H1 (cell line): ENCODE results near the gene CAPZA2. TPM values are rescaled to one million over a fixed set of nuclear protein-coding genes. Genes with fewer than 3 reads are reported as not detected.

Experiments
- CTCF ChIA-PET: fragments of 300-600 bp; sonication (Branson Sonifier 250); formaldehyde crosslinking; loops from one replicate; lab custom pipeline; 2021; ENCODE audit not compliant: partially characterized antibody; lab: Charles Lee
- POLR2A ChIA-PET: fragments of 300-600 bp; sonication (Branson Sonifier 250); formaldehyde crosslinking; loops from one replicate; lab custom pipeline; 2021; ENCODE audit warnings: inconsistent platforms; ENCODE audit not compliant: partially characterized antibody; lab: Charles Lee
- DNase-seq, 2 experiments: peaks; one replicate each; pipeline versions ENCODE4 v3.0.0 to v3.0.0-alpha.2; 2010 to 2022; ENCODE audit warnings: low spot score in 2 of 2, low read depth in 1 of 2, mixed read lengths in 1 of 2
- FAIRE-seq: peaks from 2 replicates; lab custom pipeline; 2011; peaks lifted over from hg19 to GRCh38; lab: Jason Lieb, UNC
- H2AFZ ChIP-seq: 2 replicates; pipeline ENCODE4 v1.8.1; 2012; ENCODE audit warnings: low read length, inconsistent platforms
- H2AK5ac ChIP-seq: 2 replicates; pipeline ENCODE4 v1.6.1; 2013; ENCODE audit warnings: low read depth, low read length
- H2BK120ac ChIP-seq: replicated peaks from 2 replicates; pipeline ENCODE3; 2013; ENCODE audit warnings: low read depth, low read length, inconsistent platforms
- H2BK12ac ChIP-seq: 2 replicates; pipeline ENCODE4 v1.6.1; 2013; ENCODE audit warnings: low read depth, low read length
- H2BK15ac ChIP-seq: 2 replicates; pipeline ENCODE4 v1.6.1; 2013; ENCODE audit warnings: low read length
- H2BK20ac ChIP-seq: 2 replicates; pipeline ENCODE4 v1.6.1; 2013; ENCODE audit warnings: low read length
- H2BK5ac ChIP-seq: 2 replicates; pipeline ENCODE4 v1.6.1; 2013; ENCODE audit warnings: low read depth, low read length
- H3K14ac ChIP-seq: 2 replicates; pipeline ENCODE4 v1.6.1; 2013; ENCODE audit warnings: inconsistent platforms; ENCODE audit not compliant: insufficient read length
- H3K18ac ChIP-seq: 2 replicates; pipeline ENCODE4 v1.6.1; 2013; ENCODE audit warnings: low read length; ENCODE audit errors: extremely low read depth
- H3K23ac ChIP-seq: 2 replicates; pipeline ENCODE4 v1.6.1; 2013; ENCODE audit warnings: inconsistent platforms; ENCODE audit not compliant: insufficient read length
- H3K23me2 ChIP-seq: 2 replicates; pipeline ENCODE4 v1.6.1; 2013; ENCODE audit warnings: low read depth, low read length
- H3K27ac ChIP-seq: 2 replicates; pipeline ENCODE4 v1.6.1; 2011; ENCODE audit warnings: low read depth, low read length, inconsistent platforms
- H3K27me3 ChIP-seq, 4 experiments: replicated peaks in 1 of 4; 1 replicate in 1 of 4; 2 replicates in 3 of 4; pipeline versions ENCODE4 v1.6.1 to v1.8.1; 2011 to 2013; ENCODE audit warnings: low read length in 3 of 4, mild to moderate bottlenecking in 3 of 4, inconsistent platforms in 2 of 4, mixed read lengths in 2 of 4, moderate library complexity in 1 of 4; ENCODE audit not compliant: control insufficient read depth in 3 of 4, insufficient read depth in 3 of 4; ENCODE audit errors: extremely low read depth in 1 of 4
- H3K36me3 ChIP-seq, 4 experiments: 2 replicates each; pipeline versions ENCODE4 v1.6.1 to v1.8.1; 2011 to 2013; ENCODE audit warnings: mild to moderate bottlenecking in 4 of 4, low read length in 3 of 4, moderate library complexity in 2 of 4, control low read depth in 1 of 4, inconsistent platforms in 1 of 4; ENCODE audit not compliant: insufficient read depth in 4 of 4, control insufficient read depth in 2 of 4
- H3K4ac ChIP-seq: replicated peaks from 2 replicates; pipeline ENCODE3; 2013; ENCODE audit warnings: low read length, low read depth, mixed read lengths, inconsistent platforms; ENCODE audit not compliant: insufficient read length
- H3K4me1 ChIP-seq, 4 experiments: replicated peaks in 1 of 4; 1 replicate in 1 of 4; 2 replicates in 3 of 4; pipeline versions ENCODE4 v1.6.1 to v1.8.1; 2011 to 2013; ENCODE audit warnings: low read length in 3 of 4, inconsistent platforms in 2 of 4, mixed read lengths in 1 of 4; ENCODE audit not compliant: insufficient read depth in 4 of 4, control insufficient read depth in 3 of 4
- H3K4me2 ChIP-seq, 2 experiments: 2 replicates each; pipeline versions ENCODE4 v1.6.1 to v1.8.1; 2011 to 2013; ENCODE audit warnings: low read depth in 2 of 2, low read length in 2 of 2, control low read depth in 1 of 2, inconsistent platforms in 1 of 2, mild to moderate bottlenecking in 1 of 2; ENCODE audit not compliant: insufficient read depth in 1 of 2
- H3K4me3 ChIP-seq, 4 experiments: fragments of 200-600, 300-600 bp in 1 of 4; sonication (generic), shearing (Covaris generic), sonication (Bioruptor Twin) in 1 of 4; 2 replicates each; pipeline versions ENCODE4 v1.5.1 to v1.8.1; 2011 to 2016; ENCODE audit warnings: low read length in 4 of 4, low read depth in 3 of 4, control low read depth in 2 of 4, inconsistent platforms in 2 of 4, mild to moderate bottlenecking in 2 of 4, mixed read lengths in 1 of 4, moderate library complexity in 1 of 4; ENCODE audit not compliant: insufficient read depth in 2 of 4; ENCODE audit errors: extremely low read depth in 1 of 4
- H3K56ac ChIP-seq: replicated peaks from 2 replicates; pipeline ENCODE3; 2013; ENCODE audit warnings: low read depth, mild to moderate bottlenecking, mixed read lengths, low read length, inconsistent platforms; ENCODE audit not compliant: insufficient read length
- H3K79me1 ChIP-seq: 2 replicates; pipeline ENCODE4 v1.6.1; 2013; ENCODE audit warnings: low read depth, low read length, control low read depth
- H3K79me2 ChIP-seq, 2 experiments: 2 replicates each; pipeline versions ENCODE4 v1.6.1 to v1.8.1; 2012 to 2013; ENCODE audit warnings: low read length in 2 of 2, mild to moderate bottlenecking in 2 of 2, inconsistent platforms in 1 of 2; ENCODE audit not compliant: insufficient read depth in 2 of 2, control insufficient read depth in 1 of 2
- H3K9ac ChIP-seq, 4 experiments: replicated peaks in 1 of 4; 1 replicate in 1 of 4; 2 replicates in 3 of 4; pipeline versions ENCODE4 v1.6.1 to v1.8.1; 2011 to 2013; ENCODE audit warnings: low read depth in 3 of 4, low read length in 3 of 4, control low read depth in 2 of 4, mild to moderate bottlenecking in 2 of 4, moderate library complexity in 2 of 4, inconsistent platforms in 1 of 4; ENCODE audit errors: extremely low read depth in 1 of 4
- H3K9me3 ChIP-seq, 2 experiments: 2 replicates each; pipeline versions ENCODE4 v1.6.1 to v1.8.1; 2012 to 2013; ENCODE audit warnings: mild to moderate bottlenecking in 2 of 2, moderate library complexity in 2 of 2, control low read depth in 1 of 2, inconsistent platforms in 1 of 2, low read depth in 1 of 2, low read length in 1 of 2, mixed read lengths in 1 of 2; ENCODE audit not compliant: insufficient read depth in 2 of 2
- H4K20me1 ChIP-seq, 2 experiments: replicated peaks in 1 of 2; 2 replicates each; pipeline versions ENCODE3 to v1.8.1; 2011 to 2013; ENCODE audit warnings: inconsistent platforms in 2 of 2, low read length in 2 of 2, mild to moderate bottlenecking in 1 of 2; ENCODE audit not compliant: insufficient read depth in 2 of 2, control insufficient read depth in 1 of 2
- H4K5ac ChIP-seq: 2 replicates; pipeline ENCODE4 v1.6.1; 2013; ENCODE audit warnings: low read length, low read depth, mixed read lengths, inconsistent platforms; ENCODE audit not compliant: insufficient read length
- H4K8ac ChIP-seq: 2 replicates; pipeline ENCODE4 v1.8.0; 2013; ENCODE audit warnings: mild to moderate bottlenecking, moderate library complexity, low read length, inconsistent platforms; ENCODE audit not compliant: insufficient read depth; ENCODE audit errors: extremely low read depth
- H4K91ac ChIP-seq: replicated peaks from 2 replicates; pipeline ENCODE3; 2013; ENCODE audit warnings: low read length, mixed read lengths, inconsistent platforms; ENCODE audit not compliant: insufficient read length
- BRCA1 ChIP-seq: IDR thresholded peaks from 2 replicates; pipeline ENCODE4 v1.6.1; 2012; ENCODE audit warnings: low read depth, low read length, improper control_type of control experiment
- CBX8 ChIP-seq: fragments of 300-800, 300-1000 bp; sonication (generic); IDR thresholded peaks from 2 replicates; pipeline ENCODE4 v1.7.1; 2016; ENCODE audit warnings: low read depth, low read length, borderline replicate concordance
- EGR1 ChIP-seq: IDR thresholded peaks from 2 replicates; pipeline ENCODE4 v1.6.1; 2011; ENCODE audit warnings: low read depth, low read length, borderline replicate concordance
- GTF2F1 ChIP-seq: IDR thresholded peaks from 2 replicates; pipeline ENCODE4 v1.6.1; 2012; ENCODE audit warnings: low read depth, low read length, improper control_type of control experiment, borderline replicate concordance
- HDAC6 ChIP-seq: IDR thresholded peaks from one replicate; pipeline ENCODE4 v1.7.1; 2012; ENCODE audit warnings: low read depth, mild to moderate bottlenecking, inconsistent platforms, low read length, moderate library complexity
- NRF1 ChIP-seq: IDR thresholded peaks from 2 replicates; pipeline ENCODE4 v1.6.1; 2011; ENCODE audit warnings: mild to moderate bottlenecking, low read depth, low read length, improper control_type of control experiment
- TEAD4 ChIP-seq: IDR thresholded peaks from 2 replicates; pipeline ENCODE4 v1.6.1; 2012; ENCODE audit warnings: low read depth, low read length, inconsistent platforms, mixed read lengths
- WGBS, 2 experiments: shearing (Covaris generic) in 1 of 2; methylation state at CpG; one replicate each; pipeline versions ENCODE4 v1.1.6 to v1.1.7; 2013 to 2015; ENCODE audit warnings: low lambda C conversion rate in 2 of 2, mixed read lengths in 2 of 2, inconsistent platforms in 1 of 2, low coverage in 1 of 2, missing lambda C conversion rate in 1 of 2; ENCODE audit not compliant: insufficient replicate concordance in 2 of 2, insufficient coverage in 1 of 2, insufficient read length in 1 of 2; ENCODE audit errors: extremely low coverage in 1 of 2, missing lambda C conversion rate in 1 of 2; 5-methylcytosine and 5-hydroxymethylcytosine counted together
- polyA plus RNA-seq, 7 experiments: library from polyadenylated mRNA; depleted of rRNA in 3 of 7; stranded (reverse) in 5 of 7; unstranded in 2 of 7; fragments of >200 nt in 5 of 7; fragments of 200-250 nt in 2 of 7; gene quantifications; 1 replicate in 5 of 7; 2 replicates in 1 of 7; 4 replicates in 1 of 7; pipeline versions ENCODE4 v1.2.1 to v1.2.3, GENCODE V29; 2011 to 2013; ENCODE audit warnings: missing spikeins in 2 of 7, mixed read lengths in 2 of 7
- total RNA-seq: library from RNA; stranded (reverse); fragmentation: NEBNext Ultra II Directional; extraction: Animal tissue kit (Norgen Biotek cat#: 25700); gene quantifications from 2 replicates; pipeline ENCODE4 v1.2.1, GENCODE V29; 2021

CAPZA2 gene
- total and polyA plus RNA-seq, 2 of the 8 experiments (the other 6 are each of a cell fraction or from before 2014, with no cell fraction given), result 33.2 to 145 TPM

DNA sequence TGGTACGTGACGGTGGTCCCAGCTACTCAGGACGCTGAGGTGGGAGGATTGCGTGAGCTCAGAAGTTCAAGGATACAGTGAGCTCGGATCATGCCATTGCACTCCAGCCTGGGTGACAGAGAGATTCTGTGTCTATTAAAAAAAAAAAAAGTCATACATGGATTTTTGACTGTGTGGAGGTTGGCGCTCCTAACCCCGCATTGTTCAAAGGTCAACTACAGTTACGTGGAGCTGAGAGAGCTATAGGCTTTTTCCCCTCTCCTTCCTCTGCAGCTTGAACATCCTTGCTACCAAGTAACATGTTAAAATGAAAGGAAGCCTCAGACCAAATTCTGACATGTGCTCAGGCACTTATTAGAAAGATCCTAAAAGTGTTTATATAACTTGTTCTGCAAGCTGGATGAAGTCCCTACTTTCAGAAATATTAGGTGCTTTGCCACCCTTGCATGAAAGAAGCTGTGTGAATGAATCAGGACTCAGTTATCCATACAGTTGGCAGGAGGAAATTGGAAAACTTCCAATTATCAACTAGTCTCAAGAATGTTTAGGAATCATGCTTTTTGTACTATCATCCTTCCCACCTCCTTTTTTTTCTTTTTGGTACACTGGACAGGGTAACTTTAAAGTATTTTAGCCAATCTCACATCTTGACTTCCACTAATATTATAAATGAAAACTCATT, 78.4 kb downstream of the CAPZA2 start:
- CTCF ChIA-PET, result interaction anchor here (0.6 to 1.9 kb wide), 6 partner anchors 8 to 179 kb away, joined by 3 to 9 read pairs (median 4); no protein-coding TSS in a partner anchor
- Histone ChIP-seq H3K4ac (no peak overlapping the region), H3K4me3 (no peak overlapping the region), H2BK120ac (no peak overlapping the region), H3K23me2 (no peaks in the 10 kb centered on the region), H3K4me2 (no peak overlapping the region), H4K20me1 (no peaks in the 10 kb centered on the region), H2AK5ac (no peak overlapping the region), H3K36me3 (no peaks in the 10 kb centered on the region), H3K14ac (no peak overlapping the region), H4K8ac (no peak overlapping the region), H3K27ac (no peak overlapping the region), H3K23ac (no peak overlapping the region), H3K4me1 (peaks cover 0 to 4% (median 0%) of the 10 kb centered on the region in 4 experiments; a peak in 1 of 7 replicates), H3K9ac (no peak overlapping the region), H2BK12ac (no peak overlapping the region), H2BK15ac (no peak overlapping the region), H4K5ac (no peak overlapping the region), H2BK20ac (no peak overlapping the region), H2AFZ (no peak overlapping the region), H3K9me3 (no peaks in the 10 kb centered on the region), H2BK5ac (no peak overlapping the region), H3K56ac (no peak overlapping the region), H3K18ac (no peak overlapping the region), H3K27me3 (no peaks in the 10 kb centered on the region), H3K79me1 (no peaks in the 10 kb centered on the region), H4K91ac (no peak overlapping the region), H3K79me2 (no peaks in the 10 kb centered on the region)
- DNase-seq, result no peak
- POLR2A ChIA-PET, result no interaction called here
- FAIRE-seq, result no peak
- WGBS, 2 experiments, result 93% methylated on average over 7 of the region's 8 CpGs; no CpG with 5 or more reads in 1 of the 2 experiments
- TF ChIP-seq EGR1 (no peak), NRF1 (no peak), TEAD4 (no peak), BRCA1 (no peak), HDAC6 (no peak), CBX8 (no peak), GTF2F1 (no peak)
